Activated CD4-positive, alpha-beta memory T cell treated with anti-CD3 and anti-CD28 coated beads for 36 hours (primary cell): ENCODE results near the gene ZNF177. TPM values are rescaled to one million over a fixed set of nuclear protein-coding genes. Genes with fewer than 3 reads are reported as not detected.
"Not testable (repeated sequence)": the region's sequence is repeated elsewhere in the genome, so short reads cannot be mapped to it uniquely, and the experiment has no call there.

Experiments used
- CTCF ChIA-PET: fragments of 350-600 bp; sonication (Branson Sonifier 250); formaldehyde crosslinking; loops from one replicate; lab custom pipeline; 2021; ENCODE audit warnings: antibody characterized with exemption, inconsistent platforms; lab: Charles Lee
- POLR2A ChIA-PET: fragments of 350-600 bp; sonication (Branson Sonifier 250); formaldehyde crosslinking; loops from one replicate; lab custom pipeline; 2021; ENCODE audit warnings: antibody characterized with exemption; lab: Charles Lee
- DNase-seq: peaks from one replicate; pipeline ENCODE4 v3.0.0-alpha.2; 2020
- H3K27ac Mint-ChIP-seq: one replicate; pipeline ENCODE4 v1.8.0; 2021; ENCODE audit warnings: mixed read lengths
- H3K27me3 Mint-ChIP-seq: one replicate; pipeline ENCODE4 v1.8.0; 2021; ENCODE audit warnings: mixed read lengths
- H3K36me3 Mint-ChIP-seq: one replicate; pipeline ENCODE4 v1.8.0; 2021; ENCODE audit warnings: mixed read lengths
- H3K4me1 Mint-ChIP-seq: one replicate; pipeline ENCODE4 v1.8.0; 2021; ENCODE audit warnings: low read depth, mixed read lengths
- H3K4me3 Mint-ChIP-seq: one replicate; pipeline ENCODE4 v1.8.0; 2021; ENCODE audit warnings: mild to moderate bottlenecking, mixed read lengths
- H3K9me3 Mint-ChIP-seq: one replicate; pipeline ENCODE4 v1.8.0; 2021; ENCODE audit warnings: mixed read lengths
- intact Hi-C: fragments of 100-400 bp; cut with micrococcal nuclease; formaldehyde crosslinking; loops from one replicate; pipeline ENCODE4 v1.15.1; 2023
- total RNA-seq, 2 experiments: library from RNA; stranded (reverse); gene quantifications; one replicate each; pipeline ENCODE4 v1.2.3, GENCODE V29; 2021

ZNF177 gene
- under 1 TPM; 0.43 to 0.46 TPM for total RNA-seq

DNA sequence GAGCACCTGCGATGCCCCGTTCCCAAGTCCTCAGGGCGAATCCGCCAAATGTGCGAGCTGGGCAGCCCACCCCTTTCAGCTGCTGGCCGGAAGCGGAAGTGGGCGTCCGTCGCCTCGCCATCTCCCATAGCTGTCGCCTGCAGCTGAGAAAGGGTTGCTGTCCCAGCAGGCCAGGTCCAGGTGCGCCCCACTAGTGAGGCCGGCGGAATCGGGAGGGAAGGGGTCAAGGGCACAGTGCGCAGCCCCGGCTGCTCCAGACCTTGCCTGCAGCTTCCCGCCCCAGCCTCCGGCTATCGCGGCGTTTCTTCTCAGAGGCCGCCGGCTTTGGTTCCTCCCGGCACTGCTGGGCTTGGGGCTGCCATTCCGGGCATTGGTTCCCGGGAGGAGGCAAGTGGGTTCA lies at the start of gene ZNF177:
Gene ZNF177, plus strand, starts transcription at position 109 of the 400 bp plus-strand sequence. CDS start 15,299 bp downstream, outside the sequence.
- ChIA-PET CTCF (no interaction called here), POLR2A (no interaction called here)
- intact Hi-C loops = no loop called here
- Mint-ChIP-seq H3K36me3 (peaks cover 53% of the 10 kb centered on the region), H3K4me1 (no peaks in the 10 kb centered on the region), H3K9me3 (peaks cover 66% of the 10 kb centered on the region), H3K27me3 (peaks cover 8% of the 10 kb centered on the region), H3K4me3 (no peak within 1 kb of the TSS), H3K27ac (no peak within 1 kb of the TSS)
- no peak for DNase-seq

DNA sequence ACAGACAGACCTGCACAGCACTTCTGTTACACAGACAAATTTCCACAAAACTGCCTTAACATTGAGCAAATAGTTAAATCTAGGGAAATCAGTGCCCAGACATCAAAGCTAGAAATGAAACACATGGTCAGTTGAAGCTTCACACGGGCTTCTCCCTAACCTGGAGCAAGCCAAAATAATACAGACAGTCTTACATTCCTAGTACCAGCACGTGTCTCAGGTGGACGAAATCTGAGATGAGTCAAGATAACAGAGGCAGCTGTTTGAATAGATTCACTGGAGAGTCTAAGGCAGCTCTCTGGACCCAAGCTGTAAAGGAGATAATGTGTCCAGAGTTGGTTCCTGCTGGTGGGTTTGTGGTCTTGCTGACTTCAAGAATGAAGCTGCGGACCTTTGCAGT lies 49.1 kb upstream of the ZNF177 start:
- POLR2A ChIA-PET = interaction anchor here (1.6 kb wide), 1 partner anchor 10 kb away, joined by 3 read pairs; the partner anchor contains the start of gene ZNF559
- no peaks in the 10 kb centered on the region for H3K27me3 Mint-ChIP-seq
- H3K4me1 Mint-ChIP-seq = peaks cover under 1% of the 10 kb centered on the region
- no peak for DNase-seq
- H3K4me3 Mint-ChIP-seq = no peak overlapping the region
- H3K36me3 Mint-ChIP-seq = peaks cover 13% of the 10 kb centered on the region
- intact Hi-C loops = no loop called here
- H3K27ac Mint-ChIP-seq = no peak overlapping the region
- CTCF ChIA-PET = no interaction called here
- H3K9me3 Mint-ChIP-seq = peaks cover 39% of the 10 kb centered on the region

DNA sequence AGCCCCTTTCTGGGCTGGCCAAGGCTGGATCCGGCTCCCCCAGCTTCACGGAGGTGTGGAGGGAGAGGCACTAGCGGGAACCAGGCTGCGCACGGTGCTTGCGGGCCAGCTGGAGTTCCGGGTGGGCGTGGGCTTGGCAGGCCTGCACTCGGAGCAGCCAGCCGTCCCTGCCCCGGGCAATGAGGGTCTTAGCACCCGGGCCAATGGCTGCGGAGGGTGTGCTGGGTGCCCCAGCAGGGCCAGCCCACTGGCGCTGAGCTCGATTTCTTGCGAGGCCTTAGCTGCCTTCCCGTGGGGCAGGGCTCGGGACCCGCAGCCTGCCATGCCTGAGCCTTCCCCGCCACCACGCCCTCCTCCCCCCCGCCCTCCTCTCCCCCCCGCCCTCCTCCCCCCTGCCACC lies 41.5 kb upstream of the ZNF177 start:
- POLR2A ChIA-PET = no interaction called here
- intact Hi-C loops = loop anchor here (5.0 kb wide), 2 partner anchors 179 to 471 kb away; partner anchors contain the start of gene ZNF317

DNA sequence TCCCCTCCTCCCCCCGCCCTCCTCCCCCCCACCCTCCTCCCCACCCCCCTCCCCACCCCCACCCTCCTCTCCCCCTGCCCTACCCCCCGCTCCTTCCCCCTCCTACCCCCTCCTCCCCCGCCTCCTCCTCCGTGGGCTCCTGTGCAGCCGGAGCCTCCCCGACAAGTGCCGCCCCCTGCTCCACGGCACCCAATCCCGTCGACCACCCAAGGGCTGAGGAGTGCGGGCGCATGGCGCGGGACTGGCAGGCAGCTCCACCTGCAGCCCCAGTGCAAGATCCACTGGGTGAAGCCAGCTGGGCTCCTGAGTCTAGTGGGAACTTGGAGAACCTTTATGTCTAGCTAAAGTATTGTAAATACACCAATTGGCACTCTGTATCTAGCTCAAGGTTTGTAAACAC lies 41.1 kb upstream of the ZNF177 start:
- POLR2A ChIA-PET, DNase-seq, H3K27me3 Mint-ChIP-seq, H3K4me3 Mint-ChIP-seq, H3K27ac Mint-ChIP-seq: not testable (repeated sequence)
- Mint-ChIP-seq H3K36me3 (peaks cover 29% of the 10 kb centered on the region), H3K4me1 (peaks cover 24% of the 10 kb centered on the region), H3K9me3 (peaks cover 44% of the 10 kb centered on the region)
- intact Hi-C loops = loop anchor here (5.0 kb wide), 2 partner anchors 179 to 471 kb away; partner anchors contain the start of gene ZNF317
- CTCF ChIA-PET = interaction anchor here (2.6 kb wide), 1 partner anchor 12 kb away, joined by 14 read pairs; the partner anchor contains the start of gene ZNF699

More for the DNA sequence above, 41.5 kb upstream of the ZNF177 start:
- DNase-seq = no peak
- CTCF ChIA-PET = no interaction called here
- no peak overlapping the region for H3K4me3 Mint-ChIP-seq
- peaks cover 24% of the 10 kb centered on the region for H3K4me1 Mint-ChIP-seq
- H3K36me3 Mint-ChIP-seq = peaks cover 28% of the 10 kb centered on the region
- peaks cover 43% of the 10 kb centered on the region for H3K9me3 Mint-ChIP-seq
- no peak overlapping the region for H3K27ac Mint-ChIP-seq
- H3K27me3 Mint-ChIP-seq = no peaks in the 10 kb centered on the region

DNA sequence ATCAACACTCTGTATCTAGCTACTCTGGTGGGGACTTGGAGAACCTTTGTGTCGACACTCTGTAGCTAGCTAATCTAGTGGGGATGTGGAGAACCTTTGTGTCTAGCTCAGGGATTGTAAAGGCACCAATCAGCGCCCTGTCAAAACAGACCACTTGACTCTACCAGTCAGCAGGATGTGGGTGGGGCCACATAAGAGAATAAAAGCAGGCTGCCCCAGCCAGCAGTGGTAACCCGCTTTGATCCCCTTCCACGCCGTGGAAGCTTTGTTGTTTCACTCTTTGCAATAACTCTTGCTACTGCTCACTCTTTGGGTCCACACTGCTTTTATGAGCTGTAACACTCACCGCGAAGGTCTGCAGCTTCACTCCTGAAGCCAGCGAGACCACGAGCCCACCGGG lies 40.6 kb upstream of the ZNF177 start:
- CTCF ChIA-PET = interaction anchor here (2.6 kb wide), 1 partner anchor 12 kb away, joined by 14 read pairs; the partner anchor contains the start of gene ZNF699
- H3K27ac Mint-ChIP-seq, H3K4me3 Mint-ChIP-seq, H3K27me3 Mint-ChIP-seq, DNase-seq, POLR2A ChIA-PET: not testable (repeated sequence)
- Mint-ChIP-seq H3K4me1 (peaks cover 24% of the 10 kb centered on the region), H3K36me3 (peaks cover 33% of the 10 kb centered on the region), H3K9me3 (peaks cover 46% of the 10 kb centered on the region)
- intact Hi-C loops = loop anchor here (5.0 kb wide), 2 partner anchors 180 to 470 kb away; partner anchors contain the start of gene ZNF317

DNA sequence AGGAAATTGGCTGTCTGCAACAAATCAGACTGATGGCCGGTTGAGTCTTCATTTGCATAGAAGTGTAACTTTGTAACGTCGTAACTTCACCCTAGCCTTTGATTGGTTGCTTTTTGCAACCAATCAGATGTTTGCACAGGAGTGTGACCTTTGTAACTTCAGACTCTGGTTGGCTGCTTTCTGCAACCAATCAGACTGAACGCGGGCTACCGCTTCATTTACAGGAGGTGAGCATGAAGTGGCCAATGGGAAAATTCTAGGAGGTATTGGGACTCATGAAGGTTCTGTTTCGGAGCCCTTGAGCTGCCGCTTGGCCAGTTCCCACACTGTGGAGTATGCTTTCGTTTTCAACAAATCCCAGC lies 39.3 kb upstream of the ZNF177 start:
- Mint-ChIP-seq H3K27ac (peak overlapping the region; percentile 92), H3K9me3 (peaks cover 50% of the 10 kb centered on the region), H3K27me3 (no peaks in the 10 kb centered on the region), H3K4me1 (peaks cover 24% of the 10 kb centered on the region), H3K36me3 (peaks cover 44% of the 10 kb centered on the region), H3K4me3 (peak overlapping the region; percentile 83)
- intact Hi-C loops = loop anchor here (5.0 kb wide), 2 partner anchors 181 to 469 kb away; partner anchors contain the start of gene ZNF317
- ChIA-PET CTCF (interaction anchor here (1.0 to 2.6 kb wide), 2 partner anchors 13 to 118 kb away, joined by 3 to 14 read pairs; partner anchors contain the start of gene ZNF699), POLR2A (interaction anchor here (1.0 to 1.3 kb wide), 2 partner anchors 10 to 14 kb away, joined by 3 read pairs; partner anchors contain the start of gene ZNF699)
- peak; percentile 73 for DNase-seq

DNA sequence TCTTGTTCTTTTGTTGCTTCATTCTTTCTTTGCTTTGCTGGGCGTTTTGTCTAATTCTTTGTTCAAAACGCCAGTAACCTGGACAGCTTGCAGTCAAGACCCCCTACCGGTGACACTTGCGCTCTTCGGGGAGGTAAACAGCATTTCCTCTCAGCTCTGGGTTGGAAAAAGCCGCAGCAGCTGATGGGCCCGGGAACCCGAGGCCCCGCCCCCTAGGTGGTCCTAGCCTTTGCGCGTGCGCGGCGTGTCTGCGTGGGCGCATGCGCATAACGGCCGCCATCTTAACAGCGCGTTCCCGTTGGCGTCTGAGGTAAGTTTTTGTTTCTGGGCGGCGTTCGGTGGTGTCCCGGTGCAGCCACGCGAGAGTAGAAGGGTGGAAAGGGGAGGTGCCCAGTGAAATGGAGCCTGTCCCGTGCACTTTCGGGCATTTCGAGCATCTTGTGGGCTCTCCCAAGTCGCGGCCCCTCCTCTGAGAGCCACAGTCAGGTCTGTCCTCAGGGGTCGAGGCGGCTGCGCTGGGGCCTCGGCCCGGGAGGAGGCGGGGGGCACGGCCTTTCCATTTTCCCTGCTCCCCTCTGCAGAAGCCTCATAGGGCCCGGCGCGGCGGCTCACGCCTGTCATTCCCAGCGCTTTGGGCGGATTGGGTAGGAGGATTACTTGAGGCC lies 38.8 kb upstream of the ZNF177 start, which contains the start of gene ZNF559:
Gene ZNF559, plus strand, starts transcription at position 261 of the 665 bp plus-strand sequence. CDS start 14,371 bp downstream, outside the sequence.
- CTCF ChIA-PET = interaction anchor here (1.0 to 2.6 kb wide), 2 partner anchors 14 to 119 kb away, joined by 3 to 14 read pairs; partner anchors contain the start of gene ZNF699
- Mint-ChIP-seq H3K36me3 (peaks cover 48% of the 10 kb centered on the region), H3K4me3 (peak within 1 kb of the TSS; percentile 83), H3K9me3 (peaks cover 54% of the 10 kb centered on the region), H3K27me3 (no peaks in the 10 kb centered on the region), H3K27ac (peak within 1 kb of the TSS; percentile 92), H3K4me1 (peaks cover 24% of the 10 kb centered on the region)
- peak; percentile 98 for DNase-seq
- intact Hi-C loops = loop anchor here (1.0 to 5.0 kb wide), 4 partner anchors 14 to 468 kb away; partner anchors contain the start of genes ZNF121 and ZNF317
- POLR2A ChIA-PET = interaction anchor here (1.0 to 1.3 kb wide), 2 partner anchors 11 to 15 kb away, joined by 3 read pairs; partner anchors contain the start of gene ZNF699

DNA sequence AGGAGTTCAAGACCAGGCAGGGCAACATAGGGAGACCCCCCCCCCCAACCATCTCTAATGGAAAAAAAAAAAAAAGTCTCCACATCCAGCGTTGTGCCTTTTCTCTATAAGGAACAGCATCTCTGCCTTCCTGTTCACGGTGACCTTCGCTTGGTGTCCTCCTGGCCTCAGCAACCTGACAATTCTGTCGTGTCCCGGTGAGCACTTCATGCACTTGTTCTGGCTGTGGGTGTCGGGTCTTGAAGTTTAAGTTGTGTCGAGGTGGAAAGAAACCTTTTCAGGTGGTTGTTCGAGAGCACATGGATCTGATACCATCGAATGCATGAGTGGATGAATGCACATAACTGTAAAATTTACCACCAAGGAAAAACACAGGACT lies 38.2 kb upstream of the ZNF177 start:
- peaks cover 59% of the 10 kb centered on the region for H3K9me3 Mint-ChIP-seq
- POLR2A ChIA-PET = interaction anchor here (1.0 to 1.3 kb wide), 2 partner anchors 11 to 15 kb away, joined by 3 read pairs; partner anchors contain the start of gene ZNF699
- H3K27me3 Mint-ChIP-seq = no peaks in the 10 kb centered on the region
- CTCF ChIA-PET = no interaction called here
- peak overlapping the region; percentile 92 for H3K27ac Mint-ChIP-seq
- peak overlapping the region; percentile 83 for H3K4me3 Mint-ChIP-seq
- H3K4me1 Mint-ChIP-seq = peaks cover 24% of the 10 kb centered on the region
- intact Hi-C loops = loop anchor here (1.0 to 5.0 kb wide), 4 partner anchors 14 to 468 kb away; partner anchors contain the start of genes ZNF121 and ZNF317
- peaks cover 53% of the 10 kb centered on the region for H3K36me3 Mint-ChIP-seq
- no peak for DNase-seq

DNA sequence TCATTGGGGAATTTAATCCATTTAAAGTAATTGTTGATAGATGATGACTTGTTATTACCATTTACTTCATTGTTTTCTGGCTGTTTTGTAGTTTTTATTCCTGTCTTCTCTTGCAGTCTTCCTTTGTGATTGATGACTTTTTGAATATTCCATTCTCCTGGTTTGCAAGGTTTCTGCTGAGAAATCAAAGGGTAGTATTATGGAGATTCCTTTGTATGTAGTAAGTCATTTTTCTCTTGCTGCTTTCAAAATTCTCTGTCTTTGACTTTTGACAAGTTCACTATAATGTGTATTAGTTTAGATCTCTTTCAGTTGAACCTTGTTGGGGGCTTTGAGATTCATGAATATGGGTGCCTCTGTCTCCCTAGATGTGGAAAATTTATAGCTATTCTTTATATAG lies 32.8 kb upstream of the ZNF177 start:
- CTCF ChIA-PET = no interaction called here
- intact Hi-C loops = no loop called here
- H3K27ac Mint-ChIP-seq = no peak overlapping the region
- H3K36me3 Mint-ChIP-seq = peaks cover 81% of the 10 kb centered on the region
- H3K27me3 Mint-ChIP-seq = no peaks in the 10 kb centered on the region
- no peak overlapping the region for H3K4me3 Mint-ChIP-seq
- POLR2A ChIA-PET = no interaction called here
- no peak for DNase-seq
- peaks cover 2% of the 10 kb centered on the region for H3K4me1 Mint-ChIP-seq
- peaks cover 76% of the 10 kb centered on the region for H3K9me3 Mint-ChIP-seq

DNA sequence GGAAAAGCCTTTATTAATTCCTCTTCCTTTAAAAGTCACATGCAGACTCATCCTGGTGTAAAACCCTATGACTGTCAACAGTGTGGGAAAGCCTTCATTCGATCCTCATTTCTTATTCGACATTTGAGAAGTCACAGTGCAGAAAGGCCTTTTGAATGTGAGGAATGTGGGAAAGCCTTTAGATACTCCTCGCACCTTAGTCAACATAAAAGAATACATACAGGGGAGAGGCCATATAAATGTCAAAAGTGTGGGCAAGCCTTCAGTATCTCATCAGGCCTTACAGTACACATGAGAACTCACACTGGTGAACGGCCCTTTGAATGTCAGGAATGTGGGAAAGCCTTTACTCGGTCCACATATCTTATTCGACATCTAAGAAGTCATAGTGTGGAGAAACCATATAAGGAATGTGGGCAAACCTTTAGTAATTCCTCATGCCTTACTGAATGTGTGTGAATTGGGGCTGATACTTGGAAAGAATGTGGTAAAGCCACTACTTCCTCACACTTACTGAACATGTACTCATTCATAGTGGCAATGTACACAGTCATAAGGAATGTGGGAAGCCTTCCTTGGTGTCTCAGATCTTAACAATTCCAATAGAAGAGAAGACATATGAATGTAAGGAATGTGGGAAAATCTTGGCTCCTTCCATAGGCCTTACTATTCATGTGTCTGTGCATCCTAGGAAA lies 20.1 kb upstream of the ZNF177 start:
- H3K4me1 Mint-ChIP-seq = no peaks in the 10 kb centered on the region

DNA sequence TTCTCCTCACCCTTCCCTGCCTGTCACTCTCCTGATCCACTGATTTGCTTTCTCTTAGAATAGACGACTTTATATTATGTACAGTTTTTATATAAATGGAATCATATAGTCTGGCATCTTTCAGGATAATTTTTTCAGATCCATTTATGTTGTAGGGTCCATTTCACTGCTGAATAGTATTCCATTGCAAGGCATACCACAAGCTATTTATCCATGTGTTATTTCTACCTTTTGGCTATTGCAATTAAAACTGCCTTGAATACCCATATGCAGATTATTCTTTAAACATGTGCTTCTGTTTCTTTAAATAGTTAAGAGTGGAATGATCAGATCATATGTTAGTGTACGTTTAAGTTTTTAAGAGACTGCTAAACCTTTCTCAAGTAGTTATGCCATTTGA lies 17.8 kb upstream of the ZNF177 start:
- POLR2A ChIA-PET = no interaction called here

More for the DNA sequence above, 20.1 kb upstream of the ZNF177 start:
- no peak overlapping the region for H3K27ac Mint-ChIP-seq
- CTCF ChIA-PET = no interaction called here
- POLR2A ChIA-PET = no interaction called here
- H3K4me3 Mint-ChIP-seq = no peak overlapping the region
- DNase-seq = no peak
- H3K9me3 Mint-ChIP-seq = peaks cover 81% of the 10 kb centered on the region
- intact Hi-C loops = no loop called here
- H3K27me3 Mint-ChIP-seq = no peaks in the 10 kb centered on the region
- peaks cover 84% of the 10 kb centered on the region for H3K36me3 Mint-ChIP-seq

More for the DNA sequence above, 17.8 kb upstream of the ZNF177 start:
- no peak overlapping the region for H3K4me3 Mint-ChIP-seq
- H3K4me1 Mint-ChIP-seq = no peaks in the 10 kb centered on the region
- CTCF ChIA-PET = no interaction called here
- H3K9me3 Mint-ChIP-seq = peaks cover 82% of the 10 kb centered on the region
- peaks cover 81% of the 10 kb centered on the region for H3K36me3 Mint-ChIP-seq
- no peaks in the 10 kb centered on the region for H3K27me3 Mint-ChIP-seq
- intact Hi-C loops = no loop called here
- H3K27ac Mint-ChIP-seq = no peak overlapping the region
- DNase-seq = no peak
